Epithelial cell of proximal tubule (primary cell): ENCODE measurements around the gene TMEM184C. TPM values are rescaled to one million over a fixed set of nuclear protein-coding genes. Genes with fewer than 3 reads are reported as not detected.

Experiments used
- DNase-seq: peaks from one replicate; pipeline ENCODE4 v3.0.0-alpha.2; 2011; ENCODE audit warnings: low read depth
- H3K4me3 ChIP-seq: 2 replicates; pipeline ENCODE4 v1.5.1; 2011; ENCODE audit warnings: low read depth, mild to moderate bottlenecking, low read length
- total RNA-seq: library from RNA; depleted of rRNA; stranded (reverse); fragments of >200 nt; gene quantifications from 2 replicates; pipeline ENCODE4 v1.2.3, GENCODE V29; 2015
- TF ChIP-seq, protein P1 (sequence below): conservative IDR thresholded peaks from 2 replicates; pipeline ENCODE4 v1.5.1; 2012; ENCODE audit warnings: low read depth, mild to moderate bottlenecking, low read length

The TMEM184C gene
- total RNA-seq, 1 donor from 2014 or later: 21.7 TPM

DNA sequence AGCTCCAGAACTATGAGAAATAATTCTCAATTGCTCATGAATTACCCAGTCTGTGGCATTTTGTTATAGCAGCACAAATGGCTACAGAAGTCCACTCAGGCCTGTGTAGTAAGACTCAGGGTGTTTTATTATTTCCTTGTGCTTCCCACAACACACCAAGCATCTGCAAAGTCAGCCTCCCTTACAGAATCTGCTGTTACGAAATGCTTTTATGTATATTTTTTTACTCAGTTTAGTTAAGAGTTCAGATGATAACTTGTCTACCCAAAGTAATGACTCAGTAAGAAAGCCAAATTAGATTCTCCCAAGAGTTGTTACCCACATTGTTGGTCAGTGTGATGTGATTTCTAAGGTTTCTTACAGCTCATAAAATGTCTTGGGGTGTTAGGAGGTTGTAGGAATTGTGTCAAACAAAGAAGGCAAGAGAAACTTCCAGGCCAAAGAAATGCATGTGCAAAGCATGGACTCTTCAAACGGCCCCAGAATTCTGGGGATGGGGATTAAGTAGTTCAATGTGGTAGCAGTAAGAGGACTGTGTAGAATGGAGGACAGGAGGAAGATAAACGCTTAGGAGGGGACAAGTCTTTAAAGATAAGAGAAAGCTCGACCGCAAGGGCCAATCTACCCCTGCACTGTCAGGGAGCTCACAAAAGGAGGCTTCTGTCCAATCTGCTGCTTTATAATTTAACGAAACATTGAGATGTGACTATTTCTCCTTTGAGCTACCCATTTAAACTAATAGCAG is 35.4 kb upstream of the TMEM184C start:
- DNase-seq: no peak
- TF ChIP-seq, protein P1, sequence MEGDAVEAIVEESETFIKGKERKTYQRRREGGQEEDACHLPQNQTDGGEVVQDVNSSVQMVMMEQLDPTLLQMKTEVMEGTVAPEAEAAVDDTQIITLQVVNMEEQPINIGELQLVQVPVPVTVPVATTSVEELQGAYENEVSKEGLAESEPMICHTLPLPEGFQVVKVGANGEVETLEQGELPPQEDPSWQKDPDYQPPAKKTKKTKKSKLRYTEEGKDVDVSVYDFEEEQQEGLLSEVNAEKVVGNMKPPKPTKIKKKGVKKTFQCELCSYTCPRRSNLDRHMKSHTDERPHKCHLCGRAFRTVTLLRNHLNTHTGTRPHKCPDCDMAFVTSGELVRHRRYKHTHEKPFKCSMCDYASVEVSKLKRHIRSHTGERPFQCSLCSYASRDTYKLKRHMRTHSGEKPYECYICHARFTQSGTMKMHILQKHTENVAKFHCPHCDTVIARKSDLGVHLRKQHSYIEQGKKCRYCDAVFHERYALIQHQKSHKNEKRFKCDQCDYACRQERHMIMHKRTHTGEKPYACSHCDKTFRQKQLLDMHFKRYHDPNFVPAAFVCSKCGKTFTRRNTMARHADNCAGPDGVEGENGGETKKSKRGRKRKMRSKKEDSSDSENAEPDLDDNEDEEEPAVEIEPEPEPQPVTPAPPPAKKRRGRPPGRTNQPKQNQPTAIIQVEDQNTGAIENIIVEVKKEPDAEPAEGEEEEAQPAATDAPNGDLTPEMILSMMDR: no peak
- no peak overlapping the region for H3K4me3 ChIP-seq

DNA sequence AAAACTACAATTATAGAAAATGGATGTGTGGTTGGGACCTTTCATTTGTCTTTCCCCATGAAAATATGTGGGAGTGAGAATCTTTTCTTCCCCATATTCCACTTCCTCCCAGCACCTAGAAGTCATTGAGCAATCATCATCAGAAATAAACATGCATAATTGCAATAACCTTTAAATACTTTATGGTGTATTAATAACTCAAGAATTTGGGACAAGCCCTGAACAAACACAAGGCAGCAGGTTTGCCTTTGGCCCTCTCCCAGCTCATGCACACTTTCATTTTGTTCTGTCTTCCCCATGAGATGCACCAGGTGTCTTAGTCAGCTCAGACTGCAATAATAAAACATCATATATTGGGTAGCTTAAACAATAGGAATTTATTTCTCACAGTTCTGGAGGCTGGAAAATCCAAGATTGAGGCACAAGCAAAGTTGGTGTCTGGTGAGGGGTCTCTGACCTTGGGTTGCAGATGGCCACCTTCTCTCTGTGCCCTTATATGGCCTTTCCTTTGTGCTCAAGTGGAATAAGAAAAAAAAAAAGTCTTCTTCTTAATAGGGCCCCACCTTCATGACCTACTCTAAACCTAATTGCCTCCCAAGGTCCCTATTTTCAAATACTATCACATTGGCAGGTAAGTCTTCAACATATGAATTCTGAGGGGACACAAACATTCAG is 34.7 kb upstream of the TMEM184C start:
- DNase-seq: no peak
- TF ChIP-seq, protein P1: no peak
- no peak overlapping the region for H3K4me3 ChIP-seq

DNA sequence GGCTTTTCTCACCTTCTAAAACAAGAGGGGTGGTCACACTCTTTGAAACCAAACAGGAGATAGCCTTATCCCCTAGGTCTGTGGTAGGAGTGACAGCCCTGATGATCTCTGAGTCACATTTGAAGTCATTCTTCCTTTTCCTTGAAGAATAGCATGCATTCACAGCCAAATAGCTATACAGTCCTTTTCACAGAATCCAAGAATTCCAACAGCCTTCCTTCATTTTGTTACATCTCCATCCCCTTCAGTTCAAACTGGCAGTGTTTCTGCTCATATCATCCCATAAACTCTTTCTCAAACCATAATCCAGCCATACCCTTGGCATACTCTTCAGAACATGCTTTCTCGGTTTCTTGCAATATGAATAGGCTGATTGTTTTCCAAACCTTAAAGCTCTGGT is 33.3 kb upstream of the TMEM184C start:
- TF ChIP-seq, protein P1: no peak
- H3K4me3 ChIP-seq: no peak overlapping the region
- no peak for DNase-seq

DNA sequence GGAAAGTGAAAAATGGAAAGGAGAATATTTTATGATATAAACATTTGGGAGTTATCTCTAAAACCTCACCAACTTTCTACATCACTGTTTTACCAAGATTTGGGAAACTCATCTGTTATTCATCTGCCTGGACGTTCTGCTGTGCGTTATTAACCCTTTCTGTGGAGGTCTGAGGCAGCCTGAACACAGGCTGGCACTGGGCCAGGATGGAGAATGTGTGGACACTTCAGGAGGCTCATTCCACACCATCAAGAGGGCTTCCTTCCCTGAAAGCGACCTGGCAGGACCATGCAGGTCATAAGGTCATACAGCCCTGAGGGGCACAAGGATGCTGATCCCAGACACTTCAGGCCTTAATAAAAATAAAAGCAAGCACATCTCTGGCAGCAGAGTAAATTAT is 31.2 kb upstream of the TMEM184C start:
- no peak for DNase-seq
- TF ChIP-seq, protein P1: no peak
- H3K4me3 ChIP-seq: no peak overlapping the region

DNA sequence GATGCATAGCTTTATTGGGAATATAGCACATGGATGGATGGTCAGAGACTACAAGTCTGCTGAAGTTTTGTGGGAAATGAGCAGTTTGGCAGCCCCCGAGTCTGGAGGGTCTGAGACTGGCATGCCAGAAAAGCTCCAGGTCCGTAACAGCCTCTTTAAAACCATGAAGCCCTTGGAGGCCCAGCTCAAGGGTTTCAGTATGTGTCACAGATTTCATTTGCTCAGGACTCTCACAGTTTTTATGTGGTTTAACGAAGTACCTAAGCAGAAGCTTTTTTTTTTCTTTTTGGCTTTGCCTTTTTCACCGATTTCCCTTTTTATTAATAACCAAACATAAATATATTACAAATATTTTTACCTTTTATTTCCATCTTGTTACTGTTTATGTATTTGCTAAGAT is 30.6 kb upstream of the TMEM184C start:
- TF ChIP-seq, protein P1: no peak
- no peak for DNase-seq
- H3K4me3 ChIP-seq: no peak overlapping the region

DNA sequence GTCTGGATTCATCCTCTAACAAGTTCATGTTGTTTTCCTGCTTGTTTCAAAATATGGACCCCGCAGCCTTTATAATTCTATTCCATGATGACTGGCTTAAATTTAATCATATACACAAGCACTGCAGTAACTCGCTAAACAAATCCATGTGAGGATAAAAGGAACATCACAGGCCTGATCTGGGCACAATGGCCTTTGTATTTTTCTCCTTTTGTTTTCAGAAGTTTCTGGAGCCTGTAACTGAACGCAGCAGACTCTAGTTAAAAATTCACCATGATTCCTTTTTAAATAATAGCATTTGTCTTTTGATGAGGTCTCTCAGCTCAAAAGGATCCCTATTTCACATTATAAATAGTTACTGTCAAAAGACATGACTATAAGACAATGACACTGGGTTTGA is 30.2 kb upstream of the TMEM184C start:
- TF ChIP-seq, protein P1: no peak
- no peak overlapping the region for H3K4me3 ChIP-seq
- no peak for DNase-seq
